GM18867 (cell line): Measurements from ENCODE around the gene RANBP3L.
A peak's percentile ranks its signal among the peaks of the same experiment; 100 is the strongest.

ENCODE experiments used
- ATAC-seq: cut with Tn5 transposase; IDR thresholded peaks from one replicate; pipeline ENCODE4 v1.9.1; 2021; ENCODE audit warnings: mild to moderate bottlenecking, moderate library complexity; ENCODE audit not compliant: unreplicated experiment

Gene RANBP3L

GRCh38 chr5:36246036-36246800, 55.5 kb downstream of the RANBP3L start:
- no peak for ATAC-seq

GRCh38 chr5:36244076-36244475, 57.6 kb downstream of the RANBP3L start:
- ATAC-seq = no peak

- no peak for ATAC-seq
These were observed 58.0 kb downstream of the RANBP3L start for GRCh38 chr5:36243653-36244052.

GRCh38 chr5:36242534-36243485, 58.9 kb downstream of the RANBP3L start:
- no peak for ATAC-seq

GRCh38 chr5:36241631-36242533, 59.8 kb downstream of the RANBP3L start, which contains the start of gene NADK2:
TSS of gene NADK2 (minus strand) at chr5:36241925. CDS start at chr5:36241798, 127 bp downstream.
- ATAC-seq = peak; percentile 91

- peak; percentile 5 for ATAC-seq
These were observed 60.7 kb downstream of the RANBP3L start for GRCh38 chr5:36240779-36241630.

GRCh38 chr5:36239370-36240293, 62.1 kb downstream of the RANBP3L start:
- ATAC-seq = no peak

- ATAC-seq = no peak
These were observed 63.0 kb downstream of the RANBP3L start for GRCh38 chr5:36238502-36239295.

GRCh38 chr5:36237751-36238150, 64.0 kb downstream of the RANBP3L start:
- ATAC-seq = no peak

GRCh38 chr5:36236801-36237200, 64.9 kb downstream of the RANBP3L start:
- ATAC-seq = no peak

- ATAC-seq = no peak
These were observed 69.2 kb downstream of the RANBP3L start for GRCh38 chr5:36232533-36232932.

- no peak for ATAC-seq
These were observed 71.4 kb downstream of the RANBP3L start for GRCh38 chr5:36230151-36230790.

- no peak for ATAC-seq
These were observed 73.2 kb downstream of the RANBP3L start for GRCh38 chr5:36228505-36228904.

- ATAC-seq = no peak
These were observed 74.7 kb downstream of the RANBP3L start for GRCh38 chr5:36227046-36227445.

GRCh38 chr5:36222620-36223019, 79.1 kb downstream of the RANBP3L start:
- no peak for ATAC-seq

GRCh38 chr5:36217988-36218387, 83.7 kb downstream of the RANBP3L start:
- no peak for ATAC-seq

GRCh38 chr5:36217567-36217966, 84.1 kb downstream of the RANBP3L start:
- no peak for ATAC-seq
